ENCODE data around the gene DEPDC1.

DNA sequence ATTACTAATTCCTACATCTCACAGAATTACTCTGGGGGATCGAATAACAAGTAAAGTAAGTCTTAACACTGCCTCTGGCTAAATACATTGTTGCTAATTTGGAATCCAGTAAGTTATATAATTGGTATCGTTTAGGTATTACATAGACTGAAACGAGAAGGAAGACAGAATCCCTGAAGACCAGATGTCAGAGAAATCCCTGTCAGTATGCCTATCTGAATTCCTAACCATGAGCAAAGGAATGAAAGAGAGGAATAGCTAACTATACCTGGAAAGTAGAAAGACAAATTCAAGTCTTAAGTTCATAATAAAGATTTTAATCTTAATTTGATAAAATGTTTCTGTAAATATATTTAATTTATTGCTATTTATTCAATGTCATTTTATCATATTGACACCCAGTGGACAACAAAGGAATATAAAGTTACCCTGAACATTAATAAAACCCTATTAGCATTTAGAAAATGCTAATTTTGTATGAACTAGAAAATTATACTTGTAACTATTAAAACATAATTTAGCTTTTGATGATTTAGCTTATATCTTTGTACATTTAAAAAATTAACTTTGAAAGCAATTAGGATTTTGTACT, 11.4 kb downstream of the DEPDC1 start:
- TF ChIP-seq, protein P1, sequence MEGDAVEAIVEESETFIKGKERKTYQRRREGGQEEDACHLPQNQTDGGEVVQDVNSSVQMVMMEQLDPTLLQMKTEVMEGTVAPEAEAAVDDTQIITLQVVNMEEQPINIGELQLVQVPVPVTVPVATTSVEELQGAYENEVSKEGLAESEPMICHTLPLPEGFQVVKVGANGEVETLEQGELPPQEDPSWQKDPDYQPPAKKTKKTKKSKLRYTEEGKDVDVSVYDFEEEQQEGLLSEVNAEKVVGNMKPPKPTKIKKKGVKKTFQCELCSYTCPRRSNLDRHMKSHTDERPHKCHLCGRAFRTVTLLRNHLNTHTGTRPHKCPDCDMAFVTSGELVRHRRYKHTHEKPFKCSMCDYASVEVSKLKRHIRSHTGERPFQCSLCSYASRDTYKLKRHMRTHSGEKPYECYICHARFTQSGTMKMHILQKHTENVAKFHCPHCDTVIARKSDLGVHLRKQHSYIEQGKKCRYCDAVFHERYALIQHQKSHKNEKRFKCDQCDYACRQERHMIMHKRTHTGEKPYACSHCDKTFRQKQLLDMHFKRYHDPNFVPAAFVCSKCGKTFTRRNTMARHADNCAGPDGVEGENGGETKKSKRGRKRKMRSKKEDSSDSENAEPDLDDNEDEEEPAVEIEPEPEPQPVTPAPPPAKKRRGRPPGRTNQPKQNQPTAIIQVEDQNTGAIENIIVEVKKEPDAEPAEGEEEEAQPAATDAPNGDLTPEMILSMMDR (IDR thresholded peaks at IDR 0.05; ENCODE audit: poor library complexity) = no peak
- no peak for TF ChIP-seq EZH2 (IDR thresholded peaks at IDR 0.05; ENCODE audit: borderline replicate concordance)
